ENCODE data around the gene LAMA3.

The LAMA3 gene

GRCh38 chr18:23855721-23856120 is 166.5 kb downstream of the LAMA3 start:
- H3K27ac ChIP-seq (ENCODE audit: low read length), result no peak overlapping the region
- no peaks in the 10 kb centered on the region for H3K4me1 ChIP-seq (ENCODE audit: control insufficient read depth, insufficient read depth, low read length)
- H3K36me3 ChIP-seq (ENCODE audit: control insufficient read depth, insufficient read depth, low read length), result no peaks in the 10 kb centered on the region
- H3K27me3 ChIP-seq (ENCODE audit: control insufficient read depth, insufficient read depth, low read length), result no peaks in the 10 kb centered on the region
- WGBS (ENCODE audit: insufficient coverage, insufficient read length), result no CpG with 5 or more reads among the region's 5 CpGs
- DNase-seq (ENCODE audit: low read depth, low spot score), result no peak
- H3K9me3 ChIP-seq (ENCODE audit: control insufficient read depth, insufficient read depth, low read length), result no peaks in the 10 kb centered on the region
- H3K4me3 ChIP-seq (ENCODE audit: low read length), result no peak overlapping the region

GRCh38 chr18:23856466-23857163 is 167.4 kb downstream of the LAMA3 start:
- Histone ChIP-seq H3K4me3 (ENCODE audit: low read length) (no peak overlapping the region), H3K9me3 (ENCODE audit: control insufficient read depth, insufficient read depth, low read length) (no peaks in the 10 kb centered on the region), H3K4me1 (ENCODE audit: control insufficient read depth, insufficient read depth, low read length) (peaks cover 4% of the 10 kb centered on the region), H3K27ac (ENCODE audit: low read length) (no peak overlapping the region), H3K27me3 (ENCODE audit: control insufficient read depth, insufficient read depth, low read length) (no peaks in the 10 kb centered on the region), H3K36me3 (ENCODE audit: control insufficient read depth, insufficient read depth, low read length) (no peaks in the 10 kb centered on the region)
- DNase-seq (ENCODE audit: low read depth, low spot score), result no peak
- WGBS (ENCODE audit: insufficient coverage, insufficient read length), result no CpG with 5 or more reads among the region's 5 CpGs

GRCh38 chr18:23857164-23857552 is 167.9 kb downstream of the LAMA3 start:
- Histone ChIP-seq H3K4me3 (ENCODE audit: low read length) (no peak overlapping the region), H3K27me3 (ENCODE audit: control insufficient read depth, insufficient read depth, low read length) (no peaks in the 10 kb centered on the region), H3K36me3 (ENCODE audit: control insufficient read depth, insufficient read depth, low read length) (no peaks in the 10 kb centered on the region), H3K4me1 (ENCODE audit: control insufficient read depth, insufficient read depth, low read length) (peaks cover 7% of the 10 kb centered on the region), H3K9me3 (ENCODE audit: control insufficient read depth, insufficient read depth, low read length) (no peaks in the 10 kb centered on the region), H3K27ac (ENCODE audit: low read length) (no peak overlapping the region)
- no peak for DNase-seq (ENCODE audit: low read depth, low spot score)
- no CpG with 5 or more reads among the region's 5 CpGs for WGBS (ENCODE audit: insufficient coverage, insufficient read length)

DNA sequence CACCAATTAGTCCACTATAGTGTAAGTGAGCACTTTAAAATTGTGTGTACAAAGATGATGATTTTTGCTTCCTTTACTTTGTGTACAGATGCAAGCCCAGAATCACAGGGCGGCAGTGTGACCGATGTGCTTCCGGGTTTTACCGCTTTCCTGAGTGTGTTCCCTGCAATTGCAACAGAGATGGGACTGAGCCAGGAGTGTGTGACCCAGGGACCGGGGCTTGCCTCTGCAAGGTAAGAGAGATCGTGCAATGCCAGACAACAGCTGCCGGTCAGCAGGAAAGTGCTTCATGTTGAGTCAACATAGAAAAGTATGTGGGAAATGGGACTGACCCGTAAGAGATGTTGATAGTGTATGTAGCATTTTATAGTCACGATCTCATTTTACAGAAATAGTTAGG is 168.5 kb downstream of the LAMA3 start:
- Histone ChIP-seq H3K27ac (ENCODE audit: low read length) (no peak overlapping the region), H3K36me3 (ENCODE audit: control insufficient read depth, insufficient read depth, low read length) (no peaks in the 10 kb centered on the region), H3K9me3 (ENCODE audit: control insufficient read depth, insufficient read depth, low read length) (no peaks in the 10 kb centered on the region), H3K4me3 (ENCODE audit: low read length) (no peak overlapping the region), H3K27me3 (ENCODE audit: control insufficient read depth, insufficient read depth, low read length) (no peaks in the 10 kb centered on the region), H3K4me1 (ENCODE audit: control insufficient read depth, insufficient read depth, low read length) (peaks cover 9% of the 10 kb centered on the region)
- no CpG with 5 or more reads among the region's 9 CpGs for WGBS (ENCODE audit: insufficient coverage, insufficient read length)
- no peak for DNase-seq (ENCODE audit: low read depth, low spot score)

- Histone ChIP-seq H3K4me3 (ENCODE audit: low read length) (no peak overlapping the region), H3K27me3 (ENCODE audit: control insufficient read depth, insufficient read depth, low read length) (no peaks in the 10 kb centered on the region), H3K4me1 (ENCODE audit: control insufficient read depth, insufficient read depth, low read length) (peaks cover 9% of the 10 kb centered on the region), H3K9me3 (ENCODE audit: control insufficient read depth, insufficient read depth, low read length) (no peaks in the 10 kb centered on the region), H3K36me3 (ENCODE audit: control insufficient read depth, insufficient read depth, low read length) (no peaks in the 10 kb centered on the region), H3K27ac (ENCODE audit: low read length) (no peak overlapping the region)
- WGBS (ENCODE audit: insufficient coverage, insufficient read length), result no CpG with 5 or more reads among the region's 3 CpGs
- DNase-seq (ENCODE audit: low read depth, low spot score), result no peak
Measured at GRCh38 chr18:23859466-23860336, 170.4 kb downstream of the LAMA3 start.

GRCh38 chr18:23861326-23861725 is 172.1 kb downstream of the LAMA3 start:
- WGBS (ENCODE audit: insufficient coverage, insufficient read length), result no CpG with 5 or more reads among the region's 6 CpGs
- Histone ChIP-seq H3K4me1 (ENCODE audit: control insufficient read depth, insufficient read depth, low read length) (peaks cover 9% of the 10 kb centered on the region), H3K27ac (ENCODE audit: low read length) (no peak overlapping the region)

DNA sequence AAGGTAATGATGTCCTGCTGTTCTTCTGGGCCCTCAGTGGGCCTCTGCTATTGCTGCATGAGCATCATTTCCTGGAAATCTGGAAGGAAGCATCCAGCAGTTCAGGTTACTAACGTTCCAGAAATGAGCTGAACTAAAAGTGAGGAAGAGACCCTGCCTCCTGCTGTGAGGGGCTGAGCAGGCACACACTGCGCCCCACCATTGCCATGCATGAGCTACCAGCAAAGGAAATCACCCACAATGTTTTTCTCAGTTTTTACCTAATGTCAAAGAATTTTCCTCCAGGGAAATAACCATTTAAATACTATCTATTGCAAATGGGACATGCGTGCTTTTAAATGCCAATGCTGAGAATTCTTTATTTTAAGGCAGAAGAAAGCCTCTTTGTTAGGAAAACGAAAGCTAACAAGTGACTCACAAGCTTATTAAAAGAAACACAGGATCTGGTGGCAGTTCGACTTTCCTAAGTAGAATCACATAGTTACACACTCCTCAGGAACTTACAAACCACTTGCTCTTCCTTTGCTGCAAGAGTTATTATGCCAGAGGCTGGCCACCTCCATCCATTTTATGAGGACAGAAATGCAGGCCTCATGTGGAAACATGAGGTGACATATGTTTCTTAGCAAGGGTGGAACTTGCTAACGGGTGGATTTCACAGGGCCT is 172.7 kb downstream of the LAMA3 start:
- no peaks in the 10 kb centered on the region for H3K36me3 ChIP-seq (ENCODE audit: control insufficient read depth, insufficient read depth, low read length)
- WGBS (ENCODE audit: insufficient coverage, insufficient read length), result no CpG with 5 or more reads among the region's 6 CpGs
- no peaks in the 10 kb centered on the region for H3K9me3 ChIP-seq (ENCODE audit: control insufficient read depth, insufficient read depth, low read length)
- H3K4me3 ChIP-seq (ENCODE audit: low read length), result no peak overlapping the region
- peaks cover 9% of the 10 kb centered on the region for H3K4me1 ChIP-seq (ENCODE audit: control insufficient read depth, insufficient read depth, low read length)
- DNase-seq (ENCODE audit: low read depth, low spot score), result no peak
- no peaks in the 10 kb centered on the region for H3K27me3 ChIP-seq (ENCODE audit: control insufficient read depth, insufficient read depth, low read length)
- no peak overlapping the region for H3K27ac ChIP-seq (ENCODE audit: low read length)

More at GRCh38 chr18:23861326-23861725, 172.1 kb downstream of the LAMA3 start:
- H3K27me3 ChIP-seq (ENCODE audit: control insufficient read depth, insufficient read depth, low read length), result no peaks in the 10 kb centered on the region
- H3K9me3 ChIP-seq (ENCODE audit: control insufficient read depth, insufficient read depth, low read length), result no peaks in the 10 kb centered on the region
- no peaks in the 10 kb centered on the region for H3K36me3 ChIP-seq (ENCODE audit: control insufficient read depth, insufficient read depth, low read length)
- no peak overlapping the region for H3K4me3 ChIP-seq (ENCODE audit: low read length)
- no peak for DNase-seq (ENCODE audit: low read depth, low spot score)

DNA sequence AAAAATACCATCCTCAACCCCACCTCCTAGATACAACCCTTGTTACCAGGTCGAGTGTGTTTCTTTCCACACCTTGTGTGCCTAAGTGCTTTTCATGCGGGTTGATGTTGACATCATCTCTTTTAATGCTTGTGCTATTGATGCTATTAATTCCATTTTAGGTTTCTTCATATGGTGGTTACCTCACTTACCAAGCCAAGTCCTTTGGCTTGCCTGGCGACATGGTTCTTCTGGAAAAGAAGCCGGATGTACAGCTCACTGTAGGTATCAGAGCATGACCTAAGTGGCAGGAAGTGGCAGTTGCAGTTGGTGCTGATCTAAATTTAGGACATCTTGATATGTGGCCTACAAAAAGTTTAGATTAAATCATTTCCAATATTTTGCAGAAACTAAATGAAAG is 175.4 kb downstream of the LAMA3 start:
- Histone ChIP-seq H3K27ac (ENCODE audit: low read length) (no peak overlapping the region), H3K9me3 (ENCODE audit: control insufficient read depth, insufficient read depth, low read length) (no peaks in the 10 kb centered on the region), H3K27me3 (ENCODE audit: control insufficient read depth, insufficient read depth, low read length) (no peaks in the 10 kb centered on the region), H3K4me1 (ENCODE audit: control insufficient read depth, insufficient read depth, low read length) (peaks cover 9% of the 10 kb centered on the region), H3K36me3 (ENCODE audit: control insufficient read depth, insufficient read depth, low read length) (no peaks in the 10 kb centered on the region), H3K4me3 (ENCODE audit: low read length) (no peak overlapping the region)
- no CpG with 5 or more reads among the region's 4 CpGs for WGBS (ENCODE audit: insufficient coverage, insufficient read length)
- no peak for DNase-seq (ENCODE audit: low read depth, low spot score)

- Histone ChIP-seq H3K36me3 (ENCODE audit: control insufficient read depth, insufficient read depth, low read length) (no peaks in the 10 kb centered on the region), H3K27ac (ENCODE audit: low read length) (no peak overlapping the region), H3K9me3 (ENCODE audit: control insufficient read depth, insufficient read depth, low read length) (no peaks in the 10 kb centered on the region), H3K4me3 (ENCODE audit: low read length) (no peak overlapping the region), H3K27me3 (ENCODE audit: control insufficient read depth, insufficient read depth, low read length) (no peaks in the 10 kb centered on the region), H3K4me1 (ENCODE audit: control insufficient read depth, insufficient read depth, low read length) (peaks cover 2% of the 10 kb centered on the region; the same call in 1 of the 2 replicates)
- no peak for DNase-seq (ENCODE audit: low read depth, low spot score)
- no CpG with 5 or more reads among the region's 5 CpGs for WGBS (ENCODE audit: insufficient coverage, insufficient read length)
Measured at GRCh38 chr18:23867006-23867405, 177.8 kb downstream of the LAMA3 start.

- Histone ChIP-seq H3K36me3 (ENCODE audit: control insufficient read depth, insufficient read depth, low read length) (no peaks in the 10 kb centered on the region), H3K4me1 (ENCODE audit: control insufficient read depth, insufficient read depth, low read length) (peaks cover 2% of the 10 kb centered on the region), H3K4me3 (ENCODE audit: low read length) (no peak overlapping the region), H3K27ac (ENCODE audit: low read length) (no peak overlapping the region), H3K9me3 (ENCODE audit: control insufficient read depth, insufficient read depth, low read length) (no peaks in the 10 kb centered on the region), H3K27me3 (ENCODE audit: control insufficient read depth, insufficient read depth, low read length) (no peaks in the 10 kb centered on the region)
- DNase-seq (ENCODE audit: low read depth, low spot score), result no peak
- WGBS (ENCODE audit: insufficient coverage, insufficient read length), result no CpG with 5 or more reads among the region's 3 CpGs
Measured at GRCh38 chr18:23868136-23868785, 179.0 kb downstream of the LAMA3 start.
